ENCODE results near the gene MAPK12.

DNA sequence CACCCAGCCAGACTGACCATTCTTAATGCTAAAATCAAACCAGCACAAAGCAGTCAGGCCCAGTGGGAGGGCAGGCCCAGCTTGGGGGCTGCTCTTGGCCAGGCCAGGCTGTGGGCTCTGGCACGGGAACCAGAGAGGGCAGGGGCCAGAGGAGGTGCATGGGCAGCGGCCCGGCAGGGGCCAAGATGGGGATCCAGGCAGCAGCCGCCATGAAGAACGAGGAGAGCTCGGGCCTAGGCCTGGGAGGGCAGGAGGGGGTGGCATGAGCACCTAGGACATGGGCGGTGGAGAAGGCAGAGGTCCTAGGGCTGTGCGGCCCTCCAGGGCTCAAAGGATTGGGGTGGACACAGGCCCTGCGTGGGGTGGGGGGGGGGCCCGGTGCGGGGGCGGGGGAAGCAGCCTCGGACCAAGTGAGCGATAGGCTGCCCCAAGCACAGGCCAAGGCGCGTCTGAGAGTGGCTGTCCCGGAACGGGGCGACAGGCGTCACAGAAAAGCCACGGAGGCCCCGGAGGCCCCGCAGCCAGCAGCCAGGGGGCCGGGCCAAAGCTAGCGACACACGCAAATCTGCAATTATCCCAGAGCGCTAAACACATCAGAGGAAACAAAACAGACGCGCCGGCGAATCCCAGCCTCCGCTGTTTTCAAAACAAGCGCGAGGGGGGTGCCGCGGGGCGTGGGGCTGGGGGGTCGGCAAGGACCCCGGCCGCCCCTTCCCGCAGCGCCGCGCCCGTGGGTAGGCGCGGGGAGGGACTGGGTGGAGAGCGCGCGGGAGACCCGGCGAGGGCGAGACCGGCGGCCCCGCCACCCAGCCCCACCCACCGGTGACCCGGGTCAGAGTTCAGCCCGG lies 37.7 kb upstream of the MAPK12 start:
- TF ChIP-seq, protein P1, sequence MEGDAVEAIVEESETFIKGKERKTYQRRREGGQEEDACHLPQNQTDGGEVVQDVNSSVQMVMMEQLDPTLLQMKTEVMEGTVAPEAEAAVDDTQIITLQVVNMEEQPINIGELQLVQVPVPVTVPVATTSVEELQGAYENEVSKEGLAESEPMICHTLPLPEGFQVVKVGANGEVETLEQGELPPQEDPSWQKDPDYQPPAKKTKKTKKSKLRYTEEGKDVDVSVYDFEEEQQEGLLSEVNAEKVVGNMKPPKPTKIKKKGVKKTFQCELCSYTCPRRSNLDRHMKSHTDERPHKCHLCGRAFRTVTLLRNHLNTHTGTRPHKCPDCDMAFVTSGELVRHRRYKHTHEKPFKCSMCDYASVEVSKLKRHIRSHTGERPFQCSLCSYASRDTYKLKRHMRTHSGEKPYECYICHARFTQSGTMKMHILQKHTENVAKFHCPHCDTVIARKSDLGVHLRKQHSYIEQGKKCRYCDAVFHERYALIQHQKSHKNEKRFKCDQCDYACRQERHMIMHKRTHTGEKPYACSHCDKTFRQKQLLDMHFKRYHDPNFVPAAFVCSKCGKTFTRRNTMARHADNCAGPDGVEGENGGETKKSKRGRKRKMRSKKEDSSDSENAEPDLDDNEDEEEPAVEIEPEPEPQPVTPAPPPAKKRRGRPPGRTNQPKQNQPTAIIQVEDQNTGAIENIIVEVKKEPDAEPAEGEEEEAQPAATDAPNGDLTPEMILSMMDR (conservative IDR thresholded peaks at IDR 0.05) = no peak
- TF ChIP-seq ZFX (IDR thresholded peaks at IDR 0.05) = no peak
